Measurements from ENCODE around the gene MARK2.

- TF ChIP-seq CTCF (IDR thresholded peaks at IDR 0.05 in 2 of 3, conservative IDR thresholded peaks at IDR 0.05 in 1 of 3; ENCODE audit: control insufficient read depth in 2 of 3, extremely low read depth in 1 of 3, insufficient read depth in 1 of 3, low read depth in 3 of 3, low read length in 3 of 3) (no peak), YY1 (IDR thresholded peaks at IDR 0.05; ENCODE audit: low read depth, low read length) (no peak), BCLAF1 (IDR thresholded peaks at IDR 0.05) (no peak), EZH2 (IDR thresholded peaks at IDR 0.05; ENCODE audit: borderline replicate concordance, control insufficient read depth, low read depth, low read length) (no peak), USF2 (IDR thresholded peaks at IDR 0.05; ENCODE audit: borderline replicate concordance, low read depth, low read length) (no peak), IKZF2 (IDR thresholded peaks at IDR 0.05) (no peak), LARP7 (IDR thresholded peaks at IDR 0.05) (no peak), SUZ12 (IDR thresholded peaks at IDR 0.05; ENCODE audit: unreplicated experiment) (no peak), REST (IDR thresholded peaks at IDR 0.05; ENCODE audit: low read depth, low read length) (no peak), RBBP5 (conservative IDR thresholded peaks at IDR 0.05) (no peak)
Observed at GRCh38 chr11:63818609-63819008, 20.3 kb upstream of the MARK2 start.

Measured in GM12878 (cell line).